Suprapubic skin (tissue), 3 donors: ENCODE data around the gene LYRM4.

Experiments
- POLR2A ChIP-seq, 2 donors: fragments of 450-650 bp; IDR thresholded peaks; one replicate each; pipeline ENCODE4 v1.6.1; 2017; ENCODE audit warnings: antibody characterized with exemption in 2 of 2, mild to moderate bottlenecking in 2 of 2, moderate library complexity in 2 of 2
- TF ChIP-seq, protein P1 (sequence below), 2 donors: fragments of 200-600 bp in 1 of 2; fragments of 450-650 bp in 1 of 2; sonication (generic) in 1 of 2; IDR thresholded peaks; one replicate each; pipeline ENCODE4 v1.5.1; 2016 to 2019; ENCODE audit warnings: antibody characterized with exemption in 2 of 2, mild to moderate bottlenecking in 1 of 2, moderate library complexity in 1 of 2

- TF ChIP-seq, protein P1, sequence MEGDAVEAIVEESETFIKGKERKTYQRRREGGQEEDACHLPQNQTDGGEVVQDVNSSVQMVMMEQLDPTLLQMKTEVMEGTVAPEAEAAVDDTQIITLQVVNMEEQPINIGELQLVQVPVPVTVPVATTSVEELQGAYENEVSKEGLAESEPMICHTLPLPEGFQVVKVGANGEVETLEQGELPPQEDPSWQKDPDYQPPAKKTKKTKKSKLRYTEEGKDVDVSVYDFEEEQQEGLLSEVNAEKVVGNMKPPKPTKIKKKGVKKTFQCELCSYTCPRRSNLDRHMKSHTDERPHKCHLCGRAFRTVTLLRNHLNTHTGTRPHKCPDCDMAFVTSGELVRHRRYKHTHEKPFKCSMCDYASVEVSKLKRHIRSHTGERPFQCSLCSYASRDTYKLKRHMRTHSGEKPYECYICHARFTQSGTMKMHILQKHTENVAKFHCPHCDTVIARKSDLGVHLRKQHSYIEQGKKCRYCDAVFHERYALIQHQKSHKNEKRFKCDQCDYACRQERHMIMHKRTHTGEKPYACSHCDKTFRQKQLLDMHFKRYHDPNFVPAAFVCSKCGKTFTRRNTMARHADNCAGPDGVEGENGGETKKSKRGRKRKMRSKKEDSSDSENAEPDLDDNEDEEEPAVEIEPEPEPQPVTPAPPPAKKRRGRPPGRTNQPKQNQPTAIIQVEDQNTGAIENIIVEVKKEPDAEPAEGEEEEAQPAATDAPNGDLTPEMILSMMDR (IDR thresholded peaks at IDR 0.05) = no peak
- no peak for TF ChIP-seq POLR2A (IDR thresholded peaks at IDR 0.05)
Measured at GRCh38 chr6:5159162-5159561, 101.6 kb downstream of the LYRM4 start.
